NB4 (cell line): ENCODE measurements around the gene EPHB1.

Source experiments
- CTCF ChIP-seq: IDR thresholded peaks from one replicate; pipeline ENCODE4 v1.5.1; 2012; ENCODE audit warnings: low read depth, low read length
- MAX ChIP-seq: IDR thresholded peaks from 2 replicates; pipeline ENCODE4 v1.6.1; 2011; ENCODE audit warnings: low read depth, low read length
- MYC ChIP-seq: IDR thresholded peaks from 2 replicates; pipeline ENCODE4 v1.6.1; 2011; ENCODE audit warnings: low read depth, low read length
- POLR2A ChIP-seq: IDR thresholded peaks from 2 replicates; pipeline ENCODE4 v1.6.1; 2011; ENCODE audit warnings: mild to moderate bottlenecking; ENCODE audit not compliant: insufficient read length; ENCODE audit errors: extremely low read depth

GRCh38 chr3:135158520-135158919 lies 363.5 kb downstream of the EPHB1 start:
- TF ChIP-seq CTCF (no peak), MAX (no peak), POLR2A (no peak), MYC (no peak)
